Suprapubic skin (tissue), 4 donors: ENCODE data around the gene VPS52. TPM values are rescaled to one million over a fixed set of nuclear protein-coding genes. Genes with fewer than 3 reads are reported as not detected.

Experiments
- DNase-seq, 2 donors: peaks; one replicate each; pipeline ENCODE4 v3.0.0-alpha.2; 2019; ENCODE audit warnings: low spot score in 2 of 2
- H3K27ac ChIP-seq: fragments of 200-600 bp; sonication (generic); one replicate; pipeline ENCODE4 v1.5.1; 2019
- H3K27me3 ChIP-seq: fragments of 200-600 bp; sonication (generic); one replicate; pipeline ENCODE4 v1.5.1; 2019
- H3K36me3 ChIP-seq: fragments of 200-600 bp; sonication (generic); one replicate; pipeline ENCODE4 v1.5.1; 2019
- H3K4me1 ChIP-seq: fragments of 200-600 bp; sonication (generic); one replicate; pipeline ENCODE4 v1.5.1; 2019
- H3K4me3 ChIP-seq: fragments of 200-600 bp; sonication (generic); one replicate; pipeline ENCODE4 v1.5.1; 2019; ENCODE audit warnings: mild to moderate bottlenecking
- H3K9me3 ChIP-seq: fragments of 200-600 bp; sonication (generic); one replicate; pipeline ENCODE4 v1.5.1; 2019
- EP300 ChIP-seq: sonication (generic); formaldehyde crosslinking; IDR thresholded peaks from one replicate; pipeline ENCODE4 v1.6.1; 2017; ENCODE audit warnings: antibody characterized with exemption
- POLR2A ChIP-seq, 2 donors: fragments of 450-650 bp; IDR thresholded peaks; one replicate each; pipeline ENCODE4 v1.6.1; 2017; ENCODE audit warnings: antibody characterized with exemption in 2 of 2, mild to moderate bottlenecking in 2 of 2, moderate library complexity in 2 of 2
- POLR2AphosphoS5 ChIP-seq, 3 donors: sonication (generic); formaldehyde crosslinking; IDR thresholded peaks; one replicate each; pipeline ENCODE4 v1.6.1; 2017; ENCODE audit warnings: antibody characterized with exemption in 3 of 3
- WGBS: methylation state at CpG from one replicate; pipeline ENCODE4 v1.1.5; 2018; 5-methylcytosine and 5-hydroxymethylcytosine counted together
- total RNA-seq, 4 donors: library from RNA; depleted of rRNA; stranded (reverse); fragments of >200 nt; gene quantifications; one replicate each; pipeline ENCODE4 v1.1.0, GENCODE V29; 2016
- TF ChIP-seq, protein P1 (sequence below), 2 donors: fragments of 200-600 bp in 1 of 2; fragments of 450-650 bp in 1 of 2; sonication (generic) in 1 of 2; IDR thresholded peaks; one replicate each; pipeline ENCODE4 v1.5.1; 2016 to 2019; ENCODE audit warnings: antibody characterized with exemption in 2 of 2, mild to moderate bottlenecking in 1 of 2, moderate library complexity in 1 of 2

Gene VPS52
- total RNA-seq, 4 donors from 2014 or later = 44.4 to 75.1 (median 59.0) TPM

GRCh38 chr6:33208091-33208967, 63.3 kb downstream of the VPS52 start, which contains the start of gene RING1:
Gene RING1 (plus strand): TSS chr6:33208500. CDS start chr6:33208823, 323 bp downstream.
- DNase-seq = peak; percentile 93
- peaks cover 51% of the 10 kb centered on the region for H3K4me1 ChIP-seq
- WGBS = under 1% methylated on average over 20 of the region's 86 CpGs
- peak within 1 kb of the TSS; percentile 88 for H3K27ac ChIP-seq
- TF ChIP-seq EP300 (no peak), POLR2AphosphoS5 (IDR thresholded peaks at IDR 0.05) (peak; percentile 95 to 97 (median 96)), POLR2A (IDR thresholded peaks at IDR 0.05) (peak; percentile 97)
- TF ChIP-seq, protein P1, sequence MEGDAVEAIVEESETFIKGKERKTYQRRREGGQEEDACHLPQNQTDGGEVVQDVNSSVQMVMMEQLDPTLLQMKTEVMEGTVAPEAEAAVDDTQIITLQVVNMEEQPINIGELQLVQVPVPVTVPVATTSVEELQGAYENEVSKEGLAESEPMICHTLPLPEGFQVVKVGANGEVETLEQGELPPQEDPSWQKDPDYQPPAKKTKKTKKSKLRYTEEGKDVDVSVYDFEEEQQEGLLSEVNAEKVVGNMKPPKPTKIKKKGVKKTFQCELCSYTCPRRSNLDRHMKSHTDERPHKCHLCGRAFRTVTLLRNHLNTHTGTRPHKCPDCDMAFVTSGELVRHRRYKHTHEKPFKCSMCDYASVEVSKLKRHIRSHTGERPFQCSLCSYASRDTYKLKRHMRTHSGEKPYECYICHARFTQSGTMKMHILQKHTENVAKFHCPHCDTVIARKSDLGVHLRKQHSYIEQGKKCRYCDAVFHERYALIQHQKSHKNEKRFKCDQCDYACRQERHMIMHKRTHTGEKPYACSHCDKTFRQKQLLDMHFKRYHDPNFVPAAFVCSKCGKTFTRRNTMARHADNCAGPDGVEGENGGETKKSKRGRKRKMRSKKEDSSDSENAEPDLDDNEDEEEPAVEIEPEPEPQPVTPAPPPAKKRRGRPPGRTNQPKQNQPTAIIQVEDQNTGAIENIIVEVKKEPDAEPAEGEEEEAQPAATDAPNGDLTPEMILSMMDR (IDR thresholded peaks at IDR 0.05) = no peak
- peaks cover 8% of the 10 kb centered on the region for H3K36me3 ChIP-seq
- H3K4me3 ChIP-seq = peak within 1 kb of the TSS; percentile 86
- no peaks in the 10 kb centered on the region for H3K27me3 ChIP-seq
- H3K9me3 ChIP-seq = no peaks in the 10 kb centered on the region

DNA sequence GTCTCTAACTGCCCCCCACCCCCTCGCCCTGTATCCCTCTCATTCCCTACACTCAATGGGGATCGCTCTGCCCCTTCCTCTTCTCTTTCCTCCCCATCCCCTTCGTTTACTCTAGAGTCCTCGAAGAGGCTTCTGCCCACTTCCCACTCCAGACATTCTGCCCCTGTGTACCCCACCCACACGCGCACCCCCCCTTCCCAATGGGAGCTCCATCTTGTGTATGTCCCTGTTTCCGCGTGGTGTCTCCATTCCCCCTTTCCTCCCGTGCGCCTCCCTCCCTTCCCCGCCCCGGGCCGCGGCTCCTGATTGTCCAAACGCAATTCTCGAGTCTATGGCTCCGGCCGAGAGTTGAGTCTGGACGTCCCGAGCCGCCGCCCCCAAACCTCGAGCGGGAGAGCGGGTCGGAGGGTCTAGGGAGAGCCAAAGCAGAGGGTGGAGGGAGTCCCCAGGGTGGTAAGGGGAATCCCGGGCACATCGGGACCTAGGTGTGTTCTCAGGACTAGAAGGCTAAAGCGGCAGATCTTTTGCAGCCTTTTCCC, 64.1 kb downstream of the VPS52 start:
- DNase-seq = peak in 1 of 2 donors; percentile 87
- WGBS = 1% methylated on average over 23 of the region's 29 CpGs
- H3K36me3 ChIP-seq = peaks cover 15% of the 10 kb centered on the region
- H3K27ac ChIP-seq = peak overlapping the region; percentile 88
- H3K9me3 ChIP-seq = no peaks in the 10 kb centered on the region
- peak overlapping the region; percentile 86 for H3K4me3 ChIP-seq
- TF ChIP-seq EP300 = no peak
- no peaks in the 10 kb centered on the region for H3K27me3 ChIP-seq
- H3K4me1 ChIP-seq = peaks cover 44% of the 10 kb centered on the region

- no peak overlapping the region for H3K27ac ChIP-seq
- peak overlapping the region; percentile 86 for H3K4me3 ChIP-seq
- peaks cover 21% of the 10 kb centered on the region for H3K36me3 ChIP-seq
- no peaks in the 10 kb centered on the region for H3K27me3 ChIP-seq
- TF ChIP-seq EP300 (no peak), POLR2AphosphoS5 (IDR thresholded peaks at IDR 0.05) (no peak), POLR2A (IDR thresholded peaks at IDR 0.05) (no peak)
- TF ChIP-seq, protein P1 (IDR thresholded peaks at IDR 0.05) = no peak
- no peaks in the 10 kb centered on the region for H3K9me3 ChIP-seq
- 16% methylated on average over 20 of the region's 20 CpGs for WGBS
- peaks cover 45% of the 10 kb centered on the region for H3K4me1 ChIP-seq
- peak in 1 of 2 donors; percentile 68 for DNase-seq
These were observed 64.7 kb downstream of the VPS52 start for GRCh38 chr6:33206864-33207551.

- H3K9me3 ChIP-seq = no peaks in the 10 kb centered on the region
- no peak overlapping the region for H3K4me3 ChIP-seq
- H3K4me1 ChIP-seq = peaks cover 52% of the 10 kb centered on the region
- DNase-seq = peak in 1 of 2 donors; percentile 50
- no peak overlapping the region for H3K27ac ChIP-seq
- peaks cover 22% of the 10 kb centered on the region for H3K36me3 ChIP-seq
- TF ChIP-seq, protein P1 (IDR thresholded peaks at IDR 0.05) = no peak
- TF ChIP-seq POLR2A (IDR thresholded peaks at IDR 0.05) (no peak), POLR2AphosphoS5 (IDR thresholded peaks at IDR 0.05) (no peak), EP300 (no peak)
- no peaks in the 10 kb centered on the region for H3K27me3 ChIP-seq
- 71% methylated on average over 3 of the region's 3 CpGs for WGBS
These were observed 65.4 kb downstream of the VPS52 start for GRCh38 chr6:33206027-33206863.
